Measurements from ENCODE around the gene STX5. TPM values are rescaled to one million over a fixed set of nuclear protein-coding genes. Genes with fewer than 3 reads are reported as not detected.
"Not testable (repeated sequence)": the region's sequence is repeated elsewhere in the genome, so short reads cannot be mapped to it uniquely, and the experiment has no call there.

Gene STX5
- total RNA-seq, 2 experiments from 2014 or later = 93.1 to 104 TPM

- Histone ChIP-seq H3K4me1 (ENCODE audit: insufficient read depth, low read length) (peaks cover 4% of the 10 kb centered on the region), H3K27me3 (ENCODE audit: control insufficient read depth in 1 of 2, insufficient read depth in 2 of 2, low read length in 2 of 2) (no peaks in the 10 kb centered on the region), H3K36me3 (ENCODE audit: insufficient read depth, low read length) (no peaks in the 10 kb centered on the region), H3K27ac (ENCODE audit: low read depth in 1 of 2, low read length in 2 of 2) (no peak overlapping the region), H3K9me3 (ENCODE audit: control insufficient read depth in 1 of 2, insufficient read depth in 1 of 2, low read length in 2 of 2) (no peaks in the 10 kb centered on the region), H3K4me3 (ENCODE audit: low read length) (no peak overlapping the region)
- POLR2A ChIA-PET = interaction anchor here (0.6 to 3.3 kb wide), 6 partner anchors 7 to 192 kb away, joined by 3 to 27 read pairs (median 6); partner anchors contain the start of genes LBHD1, TMEM179B, TMEM223 and UQCC3
- Mint-ChIP-seq H3K36me3 (ENCODE audit: low read depth) (no peaks in the 10 kb centered on the region), H3K27me3 (no peaks in the 10 kb centered on the region), H3K4me3 (no peak overlapping the region), H3K27ac (no peak overlapping the region), H3K9me3 (no peaks in the 10 kb centered on the region), H3K4me1 (ENCODE audit: low read depth) (peaks cover 6% of the 10 kb centered on the region)
- CTCF ChIA-PET = interaction anchor here (0.9 to 5.2 kb wide), 6 partner anchors 18 to 94 kb away, joined by 3 to 49 read pairs (median 4); partner anchors contain the start of genes NXF1, SLC3A2 and TMEM179B
- TF ChIP-seq CTCF (IDR thresholded peaks at IDR 0.05) = no peak
- DNase-seq (no peak), ATAC-seq (ENCODE audit: poor library complexity) (no peak)
- intact Hi-C loops (cut with DNase I, micrococcal nuclease) = loop anchor here (2.0 to 10.0 kb wide), 8 partner anchors 17 to 482 kb away; partner anchors contain the start of genes SLC3A2 (in 1 of the 2), TTC9C (in 1 of the 2) and TUT1 (in 1 of the 2)
Measured at GRCh38 chr11:62863687-62864335, 32.0 kb upstream of the STX5 start.

GRCh38 chr11:62861564-62862192, 29.8 kb upstream of the STX5 start:
- intact Hi-C loops (cut with DNase I, micrococcal nuclease) = loop anchor here (1.0 to 10.0 kb wide), 11 partner anchors 19 to 479 kb away; partner anchors contain the start of genes SLC3A2 (in 1 of the 2), TMEM179B (in 1 of the 2), TTC9C (in 1 of the 2) and TUT1 (in 1 of the 2)
- H3K27me3 Mint-ChIP-seq; H3K4me3 ChIP-seq (ENCODE audit: low read length); H3K27ac Mint-ChIP-seq; H3K4me3 Mint-ChIP-seq; DNase-seq; H3K36me3 ChIP-seq (ENCODE audit: insufficient read depth, low read length); H3K36me3 Mint-ChIP-seq (ENCODE audit: low read depth); H3K9me3 ChIP-seq (ENCODE audit: control insufficient read depth in 1 of 2, insufficient read depth in 1 of 2, low read length in 2 of 2); ATAC-seq (ENCODE audit: poor library complexity); H3K27ac ChIP-seq (ENCODE audit: low read depth in 1 of 2, low read length in 2 of 2); H3K27me3 ChIP-seq (ENCODE audit: control insufficient read depth in 1 of 2, insufficient read depth in 2 of 2, low read length in 2 of 2); H3K9me3 Mint-ChIP-seq: not testable (repeated sequence)
- peaks cover 12% of the 10 kb centered on the region for H3K4me1 ChIP-seq (ENCODE audit: insufficient read depth, low read length)
- ChIA-PET CTCF (interaction anchor here (0.9 to 5.2 kb wide), 3 partner anchors 19 to 75 kb away, joined by 4 to 49 read pairs (median 10); partner anchors contain the start of genes SLC3A2 and TMEM179B), POLR2A (interaction anchor here (2.0 to 3.3 kb wide), 2 partner anchors 21 to 75 kb away, joined by 12 to 27 read pairs; partner anchors contain the start of genes TMEM179B and WDR74)
- peaks cover 12% of the 10 kb centered on the region for H3K4me1 Mint-ChIP-seq (ENCODE audit: low read depth)

- H3K36me3 Mint-ChIP-seq (ENCODE audit: low read depth) = peaks cover 1% of the 10 kb centered on the region
- Histone ChIP-seq H3K27ac (ENCODE audit: low read depth in 1 of 2, low read length in 2 of 2) (no peak overlapping the region), H3K4me3 (ENCODE audit: low read length) (no peak overlapping the region), H3K9me3 (ENCODE audit: control insufficient read depth in 1 of 2, insufficient read depth in 1 of 2, low read length in 2 of 2) (no peaks in the 10 kb centered on the region), H3K4me1 (ENCODE audit: insufficient read depth, low read length) (peaks cover 18% of the 10 kb centered on the region), H3K36me3 (ENCODE audit: insufficient read depth, low read length) (no peaks in the 10 kb centered on the region), H3K27me3 (ENCODE audit: control insufficient read depth in 1 of 2, insufficient read depth in 2 of 2, low read length in 2 of 2) (no peaks in the 10 kb centered on the region)
- no peaks in the 10 kb centered on the region for H3K9me3 Mint-ChIP-seq
- TF ChIP-seq CTCF (IDR thresholded peaks at IDR 0.05) = no peak
- H3K27ac Mint-ChIP-seq = no peak overlapping the region
- DNase-seq (no peak), ATAC-seq (ENCODE audit: poor library complexity) (no peak)
- ChIA-PET POLR2A (interaction anchor here (2.0 to 3.3 kb wide), 2 partner anchors 21 to 74 kb away, joined by 12 to 27 read pairs; partner anchors contain the start of genes TMEM179B and WDR74), CTCF (interaction anchor here (5.2 kb wide), 1 partner anchor 74 kb away, joined by 49 read pairs; the partner anchor contains the start of gene TMEM179B)
- intact Hi-C loops (cut with DNase I, micrococcal nuclease) = loop anchor here (5.0 to 10.0 kb wide), 6 partner anchors 264 to 479 kb away; partner anchors contain the start of gene TUT1 (in 1 of the 2)
- no peaks in the 10 kb centered on the region for H3K27me3 Mint-ChIP-seq
- H3K4me1 Mint-ChIP-seq (ENCODE audit: low read depth) = peaks cover 18% of the 10 kb centered on the region
- H3K4me3 Mint-ChIP-seq = no peak overlapping the region
Measured at GRCh38 chr11:62860835-62861563, 29.1 kb upstream of the STX5 start.

GRCh38 chr11:62859281-62859703, 27.4 kb upstream of the STX5 start:
- CTCF ChIA-PET; H3K4me3 ChIP-seq (ENCODE audit: low read length); H3K36me3 ChIP-seq (ENCODE audit: insufficient read depth, low read length); H3K27ac Mint-ChIP-seq; POLR2A ChIA-PET; H3K27me3 ChIP-seq (ENCODE audit: control insufficient read depth in 1 of 2, insufficient read depth in 2 of 2, low read length in 2 of 2); H3K27ac ChIP-seq (ENCODE audit: low read depth in 1 of 2, low read length in 2 of 2); DNase-seq; H3K9me3 Mint-ChIP-seq; H3K4me3 Mint-ChIP-seq; ATAC-seq (ENCODE audit: poor library complexity); H3K9me3 ChIP-seq (ENCODE audit: control insufficient read depth in 1 of 2, insufficient read depth in 1 of 2, low read length in 2 of 2); H3K27me3 Mint-ChIP-seq: not testable (repeated sequence)
- peaks cover 22% of the 10 kb centered on the region for H3K4me1 ChIP-seq (ENCODE audit: insufficient read depth, low read length)
- intact Hi-C loops (cut with DNase I, micrococcal nuclease) = loop anchor here in 1 of 2 experiments (5.0 kb wide), 1 partner anchor 152 kb away; the partner anchor contains the start of genes BSCL2 and GNG3
- Mint-ChIP-seq H3K4me1 (ENCODE audit: low read depth) (peaks cover 35% of the 10 kb centered on the region), H3K36me3 (ENCODE audit: low read depth) (peaks cover 18% of the 10 kb centered on the region)
